Trophoblast cell (in vitro differentiated cells and primary cell): ENCODE measurements around the gene GRIA2.

Experiments used
- DNase-seq, 2 donors: peaks; one replicate each; pipeline ENCODE4 v3.0.0-alpha.2; 2016
- H2AFZ ChIP-seq: 2 replicates; pipeline ENCODE4 v1.6.1; 2013; ENCODE audit warnings: low read length, moderate library complexity, mild to moderate bottlenecking; ENCODE audit not compliant: insufficient read depth, poor library complexity
- H2AK5ac ChIP-seq: 2 replicates; pipeline ENCODE4 v1.6.1; 2013; ENCODE audit warnings: mild to moderate bottlenecking, low read length
- H2BK120ac ChIP-seq: 2 replicates; pipeline ENCODE4 v1.6.1; 2013; ENCODE audit warnings: low read length, mild to moderate bottlenecking, moderate library complexity; ENCODE audit not compliant: insufficient read depth, poor library complexity
- H2BK12ac ChIP-seq: 2 replicates; pipeline ENCODE4 v1.6.1; 2013; ENCODE audit warnings: mild to moderate bottlenecking, low read length, moderate library complexity
- H2BK5ac ChIP-seq: 2 replicates; pipeline ENCODE4 v1.6.1; 2013; ENCODE audit warnings: low read length, low read depth, moderate library complexity, mild to moderate bottlenecking; ENCODE audit not compliant: poor library complexity
- H3K14ac ChIP-seq: 2 replicates; pipeline ENCODE4 v1.6.1; 2013; ENCODE audit warnings: mild to moderate bottlenecking, low read length
- H3K18ac ChIP-seq: 2 replicates; pipeline ENCODE4 v1.6.1; 2013; ENCODE audit warnings: mild to moderate bottlenecking, low read length
- H3K23ac ChIP-seq: 2 replicates; pipeline ENCODE4 v1.6.1; 2013; ENCODE audit warnings: low read length
- H3K27ac ChIP-seq: 2 replicates; pipeline ENCODE4 v1.5.1; 2013; ENCODE audit warnings: low read depth, mild to moderate bottlenecking, inconsistent platforms, low read length, moderate library complexity
- H3K27me3 ChIP-seq: 2 replicates; pipeline ENCODE4 v1.6.1; 2013; ENCODE audit warnings: inconsistent platforms, mild to moderate bottlenecking, low read length, moderate library complexity; ENCODE audit not compliant: insufficient read depth
- H3K36me3 ChIP-seq, 2 experiments: 1 replicate in 1 of 2; 2 replicates in 1 of 2; pipeline ENCODE4 v1.6.1; 2013; ENCODE audit warnings: low read length in 2 of 2, mild to moderate bottlenecking in 2 of 2, moderate library complexity in 1 of 2; ENCODE audit not compliant: insufficient read depth in 2 of 2, control insufficient read depth in 1 of 2
- H3K4ac ChIP-seq: 2 replicates; pipeline ENCODE4 v1.6.1; 2013; ENCODE audit warnings: low read depth, mild to moderate bottlenecking, low read length, moderate library complexity
- H3K4me1 ChIP-seq, 2 experiments: 1 replicate in 1 of 2; 2 replicates in 1 of 2; pipeline ENCODE4 v1.6.1; 2013; ENCODE audit warnings: low read length in 2 of 2, mild to moderate bottlenecking in 2 of 2, moderate library complexity in 1 of 2; ENCODE audit not compliant: insufficient read depth in 2 of 2, control insufficient read depth in 1 of 2
- H3K4me2 ChIP-seq: 2 replicates; pipeline ENCODE4 v1.6.1; 2013; ENCODE audit warnings: inconsistent platforms, mild to moderate bottlenecking, low read length, moderate library complexity
- H3K4me3 ChIP-seq: 2 replicates; pipeline ENCODE4 v1.5.1; 2013; ENCODE audit warnings: mild to moderate bottlenecking, low read depth, low read length, inconsistent platforms
- H3K79me1 ChIP-seq: one replicate; pipeline ENCODE4 v1.6.1; 2013; ENCODE audit warnings: low read length
- H3K79me2 ChIP-seq: 2 replicates; pipeline ENCODE4 v1.6.1; 2013; ENCODE audit warnings: low read length, mild to moderate bottlenecking; ENCODE audit not compliant: control insufficient read depth, insufficient read depth, poor library complexity
- H3K9ac ChIP-seq: 2 replicates; pipeline ENCODE4 v1.6.1; 2013; ENCODE audit warnings: mild to moderate bottlenecking, low read length
- H3K9me3 ChIP-seq: 2 replicates; pipeline ENCODE4 v1.6.1; 2013; ENCODE audit warnings: low read depth, mild to moderate bottlenecking, control low read depth, inconsistent platforms, low read length; ENCODE audit not compliant: insufficient read depth
- H4K12ac ChIP-seq: 2 replicates; pipeline ENCODE4 v1.6.1; 2013; ENCODE audit warnings: low read depth, mild to moderate bottlenecking, low read length, moderate library complexity
- H4K8ac ChIP-seq: 2 replicates; pipeline ENCODE4 v1.6.1; 2013; ENCODE audit warnings: low read depth, mild to moderate bottlenecking, low read length, moderate library complexity
- H4K91ac ChIP-seq: one replicate; pipeline ENCODE4 v1.6.1; 2013; ENCODE audit warnings: low read depth, mild to moderate bottlenecking, low read length, moderate library complexity
- WGBS: extraction: QIAGEN DNeasy Blood & Tissue Kit; methylation state at CpG from one replicate; pipeline ENCODE4 v1.1.7; 2013; ENCODE audit warnings: missing lambda C conversion rate; ENCODE audit not compliant: insufficient read length, insufficient coverage; ENCODE audit errors: extremely low coverage; 5-methylcytosine and 5-hydroxymethylcytosine counted together

Gene GRIA2

GRCh38 chr4:157294575-157294974 is 74.0 kb downstream of the GRIA2 start:
- Histone ChIP-seq H4K91ac (no peak overlapping the region), H4K8ac (no peak overlapping the region), H3K18ac (no peak overlapping the region), H2AFZ (no peak overlapping the region), H3K4ac (no peak overlapping the region), H3K9ac (no peak overlapping the region), H3K4me3 (no peak overlapping the region), H3K36me3 (no peaks in the 10 kb centered on the region), H2BK12ac (no peak overlapping the region), H4K12ac (no peak overlapping the region), H2AK5ac (no peak overlapping the region), H3K27ac (no peak overlapping the region), H3K4me2 (no peak overlapping the region), H3K23ac (no peak overlapping the region), H2BK120ac (no peak overlapping the region), H3K79me2 (no peaks in the 10 kb centered on the region), H2BK5ac (no peak overlapping the region), H3K79me1 (no peaks in the 10 kb centered on the region), H3K27me3 (no peaks in the 10 kb centered on the region), H3K4me1 (no peaks in the 10 kb centered on the region), H3K14ac (no peak overlapping the region), H3K9me3 (no peaks in the 10 kb centered on the region)
- WGBS, result no CpG with 5 or more reads among the region's 2 CpGs
- DNase-seq, result no peak

- Histone ChIP-seq H4K91ac (no peak overlapping the region), H4K8ac (no peak overlapping the region), H3K14ac (no peak overlapping the region), H3K36me3 (no peaks in the 10 kb centered on the region), H3K79me2 (no peaks in the 10 kb centered on the region), H2AK5ac (no peak overlapping the region), H3K23ac (no peak overlapping the region), H2AFZ (no peak overlapping the region), H3K4me3 (no peak overlapping the region), H3K27me3 (no peaks in the 10 kb centered on the region), H2BK12ac (no peak overlapping the region), H3K9ac (no peak overlapping the region), H3K79me1 (no peaks in the 10 kb centered on the region), H3K27ac (no peak overlapping the region), H3K9me3 (no peaks in the 10 kb centered on the region), H4K12ac (no peak overlapping the region), H3K4ac (no peak overlapping the region), H3K18ac (no peak overlapping the region), H3K4me1 (no peaks in the 10 kb centered on the region), H2BK120ac (no peak overlapping the region), H2BK5ac (no peak overlapping the region), H3K4me2 (no peak overlapping the region)
- no peak for DNase-seq
- no CpG with 5 or more reads among the region's 2 CpGs for WGBS
Observed at GRCh38 chr4:157300701-157301100, 80.2 kb downstream of the GRIA2 start.

- no peak for DNase-seq
- H3K4me1 ChIP-seq, result no peaks in the 10 kb centered on the region
- no peaks in the 10 kb centered on the region for H3K79me2 ChIP-seq
- no peak overlapping the region for H2AK5ac ChIP-seq
- no peak overlapping the region for H3K4ac ChIP-seq
- no peaks in the 10 kb centered on the region for H3K36me3 ChIP-seq
- WGBS, result no CpG with 5 or more reads among the region's 6 CpGs
- H2BK120ac ChIP-seq, result no peak overlapping the region
- no peak overlapping the region for H2BK5ac ChIP-seq
- no peak overlapping the region for H3K18ac ChIP-seq
- no peak overlapping the region for H3K9ac ChIP-seq
- H4K8ac ChIP-seq, result no peak overlapping the region
- H3K4me3 ChIP-seq, result no peak overlapping the region
- H3K23ac ChIP-seq, result no peak overlapping the region
- no peak overlapping the region for H2BK12ac ChIP-seq
- no peaks in the 10 kb centered on the region for H3K9me3 ChIP-seq
- no peak overlapping the region for H3K14ac ChIP-seq
- H3K79me1 ChIP-seq, result no peaks in the 10 kb centered on the region
- H4K12ac ChIP-seq, result no peak overlapping the region
- no peak overlapping the region for H3K27ac ChIP-seq
- H3K27me3 ChIP-seq, result no peaks in the 10 kb centered on the region
- H4K91ac ChIP-seq, result no peak overlapping the region
- H2AFZ ChIP-seq, result no peak overlapping the region
- no peak overlapping the region for H3K4me2 ChIP-seq
Observed at GRCh38 chr4:157303471-157303960, 83.0 kb downstream of the GRIA2 start.

GRCh38 chr4:157304769-157305168 is 84.2 kb downstream of the GRIA2 start:
- no peak overlapping the region for H2AFZ ChIP-seq
- no peaks in the 10 kb centered on the region for H3K36me3 ChIP-seq
- H3K79me2 ChIP-seq, result no peaks in the 10 kb centered on the region
- no peak overlapping the region for H3K18ac ChIP-seq
- DNase-seq, result no peak
- H3K23ac ChIP-seq, result no peak overlapping the region
- H2AK5ac ChIP-seq, result no peak overlapping the region
- no peak overlapping the region for H3K4ac ChIP-seq
- no peak overlapping the region for H2BK5ac ChIP-seq
- no peaks in the 10 kb centered on the region for H3K4me1 ChIP-seq
- no peak overlapping the region for H3K4me3 ChIP-seq
- WGBS, result no CpG with 5 or more reads among the region's 5 CpGs
- no peak overlapping the region for H4K8ac ChIP-seq
- H3K79me1 ChIP-seq, result no peaks in the 10 kb centered on the region
- no peaks in the 10 kb centered on the region for H3K27me3 ChIP-seq
- no peak overlapping the region for H2BK120ac ChIP-seq
- no peak overlapping the region for H4K91ac ChIP-seq
- no peak overlapping the region for H2BK12ac ChIP-seq
- H3K14ac ChIP-seq, result no peak overlapping the region
- H3K27ac ChIP-seq, result no peak overlapping the region
- H4K12ac ChIP-seq, result no peak overlapping the region
- H3K4me2 ChIP-seq, result no peak overlapping the region
- no peaks in the 10 kb centered on the region for H3K9me3 ChIP-seq
- no peak overlapping the region for H3K9ac ChIP-seq
